Left ventricle myocardium superior (tissue), 1 donor: Measurements from ENCODE around the gene TSHZ2. TPM values are rescaled to one million over a fixed set of nuclear protein-coding genes. Genes with fewer than 3 reads are reported as not detected.

Experiments
- ATAC-seq: fragments of 200-7000 bp; cut with Tn5 transposase; one replicate; pipeline ENCODE4 v1.9.1; 2020; ENCODE audit warnings: mild to moderate bottlenecking, moderate library complexity
- DNase-seq: peaks from one replicate; pipeline ENCODE4 v3.0.0-alpha.2; 2020
- intact Hi-C: fragments of 100-400 bp; cut with micrococcal nuclease; formaldehyde crosslinking; loops from one replicate; pipeline ENCODE4 v1.11.0; 2022
- total RNA-seq: library from RNA; stranded (reverse); fragmentation: NEBNext Ultra II Directional; extraction: Animal tissue kit (Norgen Biotek cat#: 25700); gene quantifications from one replicate; pipeline ENCODE4 v1.2.1, GENCODE V29; 2021
- donor health status: DM: no; HTN: yes; CAD: no; lungs with severe emphysema.

TSHZ2 gene
- total RNA-seq, 1 donor from 2014 or later, result 5.2 TPM

DNA sequence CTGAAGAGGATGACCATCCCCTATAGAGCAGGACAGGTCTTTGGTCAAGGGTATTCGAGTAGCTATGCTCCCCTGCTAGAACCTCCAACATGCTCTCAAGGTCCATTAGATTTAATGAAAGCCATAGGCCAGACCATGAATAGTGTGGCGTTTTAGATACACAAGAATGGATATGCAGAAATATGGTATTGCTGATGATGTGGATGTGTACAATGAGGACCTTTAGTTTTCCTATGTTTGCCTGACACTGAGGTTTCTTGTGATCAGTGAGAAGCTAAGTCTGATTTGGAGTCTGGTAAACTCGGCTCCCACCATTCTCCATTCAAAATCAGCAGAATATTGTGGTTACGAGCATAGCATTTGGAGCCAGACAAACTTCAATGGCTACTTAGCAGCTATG, 125.6 kb downstream of the TSHZ2 start:
- no peak for DNase-seq
- peak; percentile 41 for ATAC-seq
- intact Hi-C loops, result no loop called here

DNA sequence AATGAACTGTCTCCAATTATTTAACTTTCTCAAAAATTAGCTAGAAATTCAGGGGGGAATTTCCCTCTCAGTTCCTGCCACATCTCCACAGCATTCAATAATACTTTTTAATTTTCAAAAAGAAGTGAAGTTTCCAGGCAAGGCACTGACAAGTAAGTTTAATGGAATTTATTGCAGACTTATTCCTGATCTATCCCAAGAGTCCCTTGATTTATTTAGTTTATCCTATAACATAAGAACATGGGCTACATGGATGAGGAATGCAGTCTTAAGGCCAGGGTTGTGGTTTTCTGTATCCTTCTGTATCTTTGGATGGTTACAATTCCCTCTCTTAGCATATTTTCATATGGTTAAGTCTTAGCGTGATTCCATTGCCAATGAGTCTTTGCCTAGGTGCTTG, 126.5 kb downstream of the TSHZ2 start:
- intact Hi-C loops, result no loop called here
- ATAC-seq (no peak), DNase-seq (no peak)

DNA sequence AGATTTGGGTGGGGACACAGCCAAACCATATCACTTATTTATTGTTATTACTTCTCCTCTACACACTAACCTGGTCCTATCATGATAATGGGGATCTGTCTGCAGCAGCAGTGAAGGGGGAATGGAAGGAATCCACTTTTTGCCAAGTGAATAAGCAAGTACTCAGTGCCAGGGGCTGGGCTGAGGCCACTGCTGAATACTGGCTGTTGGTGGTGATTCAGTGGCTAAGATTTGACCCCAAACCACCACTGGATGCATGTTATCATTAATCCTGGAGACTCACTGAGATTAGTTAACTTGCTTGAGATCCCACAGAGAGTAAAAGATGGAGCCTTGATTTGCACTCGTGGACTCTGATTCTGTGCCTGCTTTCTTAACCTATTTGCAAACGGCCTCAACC, 127.7 kb downstream of the TSHZ2 start:
- intact Hi-C loops, result no loop called here
- ATAC-seq, result no peak
- no peak for DNase-seq

DNA sequence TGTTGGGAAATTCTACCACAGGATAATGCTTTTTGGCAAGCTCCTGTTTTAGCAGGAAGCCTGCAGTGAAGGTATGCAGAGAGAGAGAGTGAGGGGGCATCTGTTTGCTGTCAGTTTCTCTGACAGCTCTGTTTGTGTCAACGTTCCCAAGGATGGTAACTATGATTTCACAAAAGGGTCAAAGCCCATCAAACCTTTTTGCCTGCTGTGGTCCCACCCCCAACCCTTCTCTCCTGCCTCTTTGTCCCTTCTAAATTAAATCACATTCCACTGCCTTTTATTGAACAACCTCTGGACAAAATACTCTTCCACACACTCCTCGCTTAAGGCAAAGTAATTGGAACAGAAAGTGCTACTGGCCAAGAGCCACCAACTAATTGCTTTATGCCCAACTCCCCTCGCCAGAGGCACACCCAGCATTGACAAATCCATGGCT, 128.3 kb downstream of the TSHZ2 start:
- ATAC-seq (no peak), DNase-seq (no peak)
- intact Hi-C loops, result no loop called here

DNA sequence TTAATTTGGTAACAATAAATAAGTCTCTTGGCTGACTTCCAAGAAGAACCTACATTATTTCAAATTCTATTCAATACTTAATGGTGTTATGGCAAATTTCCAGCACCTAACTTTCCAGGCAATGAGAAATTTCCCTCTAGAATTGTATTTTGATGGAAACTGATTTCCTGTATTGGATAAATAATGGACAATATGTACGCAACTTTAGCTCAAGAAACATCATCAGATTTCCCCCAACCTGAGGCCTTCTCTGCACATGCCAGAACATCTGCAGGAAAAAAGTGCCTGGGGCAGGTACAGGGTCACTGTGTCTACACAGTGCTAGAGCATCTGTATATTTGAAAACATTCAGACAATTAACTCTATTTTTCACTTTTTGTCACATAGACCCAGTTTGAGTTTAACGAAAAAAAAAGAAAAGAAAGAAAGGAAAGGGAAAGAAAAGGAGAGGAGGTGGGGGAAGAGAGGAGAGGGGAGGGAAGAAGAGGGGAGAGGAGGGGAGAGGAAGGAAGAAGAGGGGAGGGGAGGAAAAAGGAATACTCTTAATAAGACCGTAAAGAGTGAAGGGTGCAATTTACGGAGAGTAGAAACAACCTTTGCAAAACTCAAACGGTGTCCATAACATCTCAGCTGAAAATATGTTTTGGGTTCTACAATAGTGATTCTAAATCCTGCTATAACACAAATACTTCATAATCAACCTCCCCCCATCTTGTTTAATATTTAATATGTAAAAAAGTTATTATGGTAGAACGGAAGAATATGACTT, 130.0 kb downstream of the TSHZ2 start:
- intact Hi-C loops, result no loop called here
- ATAC-seq, result no peak
- no peak for DNase-seq

DNA sequence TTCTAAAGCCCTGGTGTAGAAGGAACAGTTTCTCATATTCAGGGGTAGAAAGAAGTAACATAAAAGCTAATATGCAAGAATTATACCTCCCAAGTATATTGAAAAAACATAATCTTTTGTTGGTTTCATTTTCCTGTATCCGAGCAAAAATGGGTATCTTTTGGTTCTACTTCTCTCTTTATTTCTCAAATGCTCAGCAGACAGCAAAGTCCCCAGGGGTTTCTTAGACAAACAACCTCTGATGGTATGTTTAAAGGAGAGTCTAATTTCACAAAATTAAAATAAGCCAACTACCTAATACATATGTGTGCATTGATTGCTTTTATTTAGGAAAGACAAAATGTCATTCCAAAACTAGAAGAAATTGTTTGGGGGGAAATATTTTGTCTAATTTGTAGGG, 131.0 kb downstream of the TSHZ2 start:
- intact Hi-C loops, result no loop called here
- no peak for DNase-seq
- ATAC-seq, result no peak

DNA sequence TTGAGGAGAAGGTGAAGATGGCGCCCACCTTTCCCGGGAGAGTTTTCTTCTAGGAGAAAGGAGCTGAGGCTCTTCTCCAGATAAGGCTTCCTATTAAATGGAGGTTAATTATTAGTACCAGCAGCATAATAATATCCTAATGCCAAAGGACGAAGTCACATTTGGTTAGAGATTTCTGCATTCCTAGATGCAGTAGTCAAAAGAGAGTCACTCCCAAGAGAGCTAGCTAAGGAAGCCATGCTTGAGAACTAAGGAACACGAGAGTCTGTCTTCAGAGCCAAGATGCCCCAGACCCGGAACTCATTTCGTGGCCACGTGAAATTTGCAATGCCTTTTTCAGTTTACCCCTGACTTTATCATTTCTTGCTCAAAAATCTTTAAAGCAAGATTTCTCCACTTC, 132.7 kb downstream of the TSHZ2 start:
- intact Hi-C loops, result no loop called here
- ATAC-seq (no peak), DNase-seq (no peak)

DNA sequence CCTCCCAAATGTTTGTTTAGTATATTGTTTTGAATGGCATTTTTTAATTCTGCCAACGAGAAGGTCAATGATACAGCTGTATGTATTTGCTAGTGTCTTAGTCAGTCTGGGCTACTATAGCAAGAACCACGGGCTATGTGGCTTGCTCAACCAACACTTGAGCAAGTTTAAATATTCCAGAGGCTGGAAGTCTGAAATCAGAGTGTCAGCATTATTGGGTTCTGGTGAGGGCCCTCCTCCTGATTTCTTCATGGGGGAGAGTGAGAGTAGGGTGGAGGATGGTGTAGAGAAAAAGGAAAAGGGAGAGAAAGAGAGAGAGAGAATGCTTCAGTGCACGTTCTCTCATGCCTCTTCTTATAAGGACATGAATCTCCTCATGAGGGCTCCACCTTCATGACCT, 144.6 kb downstream of the TSHZ2 start:
- DNase-seq, result no peak
- ATAC-seq, result no peak
- intact Hi-C loops, result no loop called here

DNA sequence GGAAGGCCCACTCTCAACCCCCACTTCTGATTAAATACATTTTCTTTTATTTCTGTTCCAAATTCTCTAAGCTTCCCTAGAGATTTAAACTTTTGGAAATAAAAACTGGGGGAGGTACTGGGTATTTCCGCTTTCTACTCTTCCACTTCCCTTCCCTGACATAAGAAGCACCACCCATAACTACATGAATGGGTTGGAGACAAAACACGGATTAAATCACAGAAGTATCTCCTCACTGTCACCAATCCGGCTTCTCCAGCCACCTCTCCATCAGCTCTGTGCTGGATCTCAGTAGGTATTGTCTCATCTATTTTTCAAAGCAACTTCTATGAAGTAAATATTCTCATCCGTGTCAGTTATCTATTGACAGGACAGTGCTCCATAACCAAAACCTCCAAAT, 150.7 kb downstream of the TSHZ2 start:
- intact Hi-C loops, result no loop called here
- ATAC-seq (no peak), DNase-seq (no peak)

DNA sequence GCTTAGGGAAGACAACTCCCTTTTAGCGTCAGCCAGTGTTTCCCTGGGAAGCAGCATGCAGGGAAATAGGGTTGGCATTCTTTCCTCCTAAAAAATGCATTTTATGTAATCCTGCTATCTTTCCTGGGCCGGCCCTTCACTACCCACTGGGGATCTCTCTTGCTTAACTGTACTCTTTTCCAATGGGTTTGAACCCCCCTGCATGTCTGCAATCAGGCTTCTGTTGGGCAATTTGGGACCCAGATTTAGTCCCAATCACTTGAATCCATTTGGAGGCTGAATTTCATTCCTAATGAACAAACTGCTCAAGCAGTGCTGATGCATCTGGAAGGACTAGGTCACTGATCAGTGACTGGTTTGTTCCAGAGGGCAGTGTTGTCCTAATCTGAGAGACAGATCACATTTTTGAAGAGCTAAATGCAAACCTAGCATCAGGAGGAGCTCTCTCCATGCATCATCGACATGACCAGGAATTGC, 152.0 kb downstream of the TSHZ2 start:
- peak; percentile 97 for ATAC-seq
- intact Hi-C loops, result no loop called here
- peak; percentile 38 for DNase-seq

DNA sequence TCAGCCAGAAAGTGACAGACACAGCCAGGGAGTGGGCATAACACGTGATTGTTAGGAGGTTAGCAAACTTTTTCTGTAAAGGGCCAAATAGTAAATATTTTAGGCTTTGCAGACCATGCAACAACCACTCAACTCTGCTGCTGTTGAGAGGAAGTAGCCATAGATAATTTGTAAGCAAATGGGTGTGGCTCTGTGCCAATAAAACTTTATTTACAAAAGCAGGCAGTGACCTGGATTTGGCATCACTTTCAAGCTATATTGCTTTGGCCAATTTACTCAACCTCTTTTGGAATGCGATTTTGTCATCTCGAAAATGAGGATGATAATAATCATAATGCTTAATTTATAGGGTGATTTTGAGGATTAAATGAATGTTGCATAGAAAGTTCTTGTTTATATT, 152.6 kb downstream of the TSHZ2 start:
- ATAC-seq (no peak), DNase-seq (no peak)
- intact Hi-C loops, result no loop called here

DNA sequence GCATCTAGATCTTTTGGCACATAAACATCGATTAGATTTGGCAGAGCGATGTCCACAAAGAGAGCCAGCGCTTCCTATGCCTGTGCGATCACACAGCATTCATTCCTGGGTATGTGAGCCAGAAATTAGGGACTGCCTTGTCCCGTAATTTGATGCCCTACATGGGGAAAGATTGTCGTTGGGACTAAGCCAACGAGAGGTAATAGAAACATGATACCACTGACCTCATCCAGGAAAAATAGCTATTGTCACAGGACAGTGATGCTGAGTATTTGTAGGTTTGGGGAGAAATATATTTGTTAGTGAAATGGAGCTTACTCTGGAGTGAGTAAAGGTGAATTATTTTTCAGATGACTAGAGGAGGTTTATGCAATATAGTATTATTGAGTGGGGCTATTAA, 154.0 kb downstream of the TSHZ2 start:
- ATAC-seq (no peak), DNase-seq (no peak)
- intact Hi-C loops, result no loop called here

DNA sequence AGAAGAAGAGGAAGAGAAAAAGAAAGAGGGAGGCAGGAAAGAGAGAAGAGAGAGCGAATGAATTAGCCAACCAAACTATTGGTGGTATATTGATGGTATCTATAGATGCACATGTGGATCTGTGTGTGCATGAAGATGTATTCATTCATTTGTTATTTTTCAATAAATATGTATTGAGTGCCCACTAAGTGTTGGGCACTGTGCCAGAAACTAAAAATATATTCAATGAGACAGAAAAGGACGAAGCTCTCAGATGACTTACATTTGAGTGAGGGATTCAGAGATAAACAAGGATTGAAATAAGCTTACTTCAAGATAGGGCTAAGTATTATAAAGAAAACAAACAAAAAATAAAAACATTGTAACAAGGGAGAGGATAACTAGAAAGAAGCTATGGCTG, 154.9 kb downstream of the TSHZ2 start:
- DNase-seq (no peak), ATAC-seq (no peak)
- intact Hi-C loops, result no loop called here

DNA sequence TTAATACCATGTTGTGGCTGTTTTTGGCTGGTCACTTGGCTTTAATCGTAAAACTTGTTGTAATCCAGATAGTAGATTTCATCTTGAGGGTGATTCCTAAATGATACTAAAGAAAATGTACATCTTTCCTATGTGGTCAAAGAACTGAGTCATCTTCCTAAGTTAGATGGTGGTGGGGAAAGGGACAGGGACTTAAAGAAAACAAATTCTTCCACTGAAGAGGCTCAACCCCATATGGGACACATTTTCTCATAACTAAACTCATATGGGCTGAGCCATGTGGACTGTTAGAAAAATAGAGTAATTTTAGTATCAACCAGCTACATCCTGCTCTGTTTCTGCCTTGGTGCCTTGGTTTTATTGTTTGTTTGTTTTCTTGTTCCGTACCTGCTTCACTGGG, 155.8 kb downstream of the TSHZ2 start:
- intact Hi-C loops, result no loop called here
- no peak for DNase-seq
- no peak for ATAC-seq

DNA sequence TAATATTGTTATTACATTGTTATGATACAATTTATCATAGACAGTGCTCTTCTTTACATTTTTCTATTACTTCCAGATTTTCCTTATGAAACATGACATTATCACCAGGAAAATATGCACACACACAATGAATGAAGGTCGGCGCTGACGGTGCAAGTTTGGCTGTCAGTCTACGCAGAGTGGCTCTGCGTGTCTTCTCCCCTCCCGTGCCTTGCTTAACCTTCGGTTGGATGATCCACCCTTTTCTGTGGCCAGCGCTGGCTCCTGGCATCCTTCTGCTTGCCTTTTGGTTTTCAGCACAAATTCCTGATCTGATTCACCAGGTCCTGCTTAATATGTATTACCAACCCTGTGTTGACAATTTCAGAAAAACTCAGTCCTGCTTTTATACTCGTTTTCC, 157.4 kb downstream of the TSHZ2 start:
- DNase-seq, result no peak
- intact Hi-C loops, result no loop called here
- no peak for ATAC-seq

DNA sequence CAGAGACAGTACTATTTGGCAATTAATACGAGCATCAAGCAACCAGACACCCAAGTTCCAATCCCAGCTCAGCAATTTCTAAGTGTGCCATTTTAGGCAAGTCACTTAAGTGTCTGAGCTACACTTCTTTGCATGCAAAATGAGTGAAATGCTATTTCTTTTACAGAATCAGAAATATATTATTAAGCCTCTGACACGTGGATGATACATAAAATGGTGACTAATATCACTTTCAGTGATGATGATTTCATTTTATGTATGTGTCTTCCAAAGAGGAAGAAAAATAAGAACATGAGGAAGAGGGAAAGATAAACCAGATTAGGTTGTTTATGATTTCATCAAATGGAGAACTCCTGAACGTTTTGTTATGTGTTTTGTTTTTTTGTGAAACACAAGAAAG, 158.6 kb downstream of the TSHZ2 start:
- no peak for ATAC-seq
- intact Hi-C loops, result no loop called here
- no peak for DNase-seq

DNA sequence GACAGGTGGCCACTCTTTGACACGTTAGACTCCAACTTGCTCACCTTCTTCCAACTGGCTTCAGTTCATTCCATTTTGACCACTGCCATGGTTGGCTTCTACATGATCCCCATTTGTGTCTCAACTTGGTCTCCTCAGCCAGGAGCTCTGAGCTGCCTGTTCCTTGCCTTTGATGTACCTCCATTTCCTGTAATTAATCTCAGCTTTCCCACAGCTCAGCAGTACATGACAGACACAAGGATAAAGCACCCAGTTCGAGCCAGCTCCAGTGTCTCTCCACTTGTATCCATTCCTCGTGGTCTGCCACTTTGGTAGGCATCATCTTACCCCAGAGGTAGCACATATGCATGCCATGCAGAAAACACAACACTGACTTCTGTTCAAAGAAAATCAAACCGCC, 161.0 kb downstream of the TSHZ2 start:
- ATAC-seq (no peak), DNase-seq (no peak)
- intact Hi-C loops, result no loop called here

DNA sequence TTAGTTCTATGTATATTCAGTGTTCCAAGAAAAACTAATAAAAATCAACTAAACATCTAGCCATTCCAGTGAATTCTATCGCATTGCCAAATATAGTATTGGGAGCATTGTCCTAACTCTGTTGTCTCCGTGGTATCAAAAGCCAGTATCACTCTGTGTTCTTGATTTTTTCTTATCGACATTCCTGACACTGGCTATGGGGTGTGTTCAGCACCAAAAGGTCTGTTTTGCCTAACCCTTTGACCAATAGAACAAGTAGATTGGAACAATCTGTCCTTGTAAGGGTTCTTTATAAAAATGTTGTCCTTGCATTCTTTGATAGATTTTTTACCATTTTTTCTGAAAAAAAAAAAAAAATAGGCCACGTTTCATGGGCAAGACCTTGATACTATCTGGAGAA, 161.5 kb downstream of the TSHZ2 start:
- intact Hi-C loops, result no loop called here
- no peak for ATAC-seq
- no peak for DNase-seq

DNA sequence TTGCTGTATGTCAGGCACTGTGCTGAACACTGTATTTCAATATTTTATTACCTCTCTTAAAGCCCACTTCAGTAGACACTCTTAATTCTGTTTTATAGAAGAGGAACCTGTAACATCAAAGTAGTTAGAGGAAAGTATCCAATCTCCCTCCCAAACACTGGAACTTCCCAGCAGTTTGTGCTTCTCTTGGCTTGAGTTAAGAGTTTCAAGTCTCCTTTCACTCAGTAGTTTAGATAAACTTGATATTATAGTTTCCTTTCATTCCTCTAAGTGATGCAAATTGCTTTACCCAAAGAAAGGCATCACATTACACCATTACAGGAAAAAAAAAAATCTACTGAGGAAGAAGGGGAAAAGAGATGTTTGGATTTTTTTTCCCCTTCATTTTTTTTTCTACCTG, 164.3 kb downstream of the TSHZ2 start:
- DNase-seq (no peak), ATAC-seq (no peak)
- intact Hi-C loops, result no loop called here

DNA sequence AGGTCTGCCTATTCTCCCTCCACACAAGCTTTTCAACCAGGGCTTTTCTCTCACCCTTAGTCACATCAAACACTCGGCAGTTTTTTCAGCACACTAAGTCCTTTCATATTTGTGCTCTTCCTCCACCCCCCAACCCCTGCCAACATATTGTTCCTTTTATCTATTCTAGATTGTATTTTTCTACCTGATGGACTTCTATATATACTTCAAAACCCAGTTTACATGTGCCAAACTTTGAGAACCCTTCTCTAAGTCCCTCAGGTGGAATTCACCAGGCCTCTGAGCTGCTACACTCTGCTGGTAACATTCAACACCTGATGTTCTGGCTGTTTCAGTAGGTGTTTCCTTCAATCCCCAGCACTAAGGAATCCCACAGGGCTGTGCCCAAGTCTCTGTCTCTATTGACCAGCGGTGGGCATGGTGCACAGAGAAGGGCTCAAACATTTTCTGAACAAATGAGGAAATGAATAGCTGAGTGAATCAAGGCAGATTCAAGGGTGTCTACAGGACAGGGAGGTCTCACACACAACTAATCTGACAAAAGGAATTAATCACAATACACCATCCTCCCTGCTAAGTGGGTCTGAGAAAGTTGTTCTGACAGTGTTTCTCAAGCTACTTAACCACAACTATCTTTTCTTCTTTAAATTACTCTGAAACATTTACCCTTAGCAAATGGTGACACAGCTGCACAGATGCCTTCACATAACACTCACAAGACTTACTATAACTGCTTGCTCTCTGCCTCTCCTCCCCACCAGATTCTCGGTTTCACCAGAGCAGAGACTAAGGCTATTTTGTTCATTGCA, 166.5 kb downstream of the TSHZ2 start:
- DNase-seq (no peak), ATAC-seq (no peak)
- intact Hi-C loops, result no loop called here
